Liver (tissue), 9 donors: ENCODE data around the gene CMTM1. TPM values are rescaled to one million over a fixed set of nuclear protein-coding genes. Genes with fewer than 3 reads are reported as not detected.

Experiments
- DNase-seq: peaks from one replicate; pipeline ENCODE4 v3.0.0-alpha.2; 2017; ENCODE audit warnings: low spot score
- H3K27ac ChIP-seq, 2 donors: one replicate each; pipeline ENCODE4 v1.7.0; 2013; ENCODE audit warnings: inconsistent platforms in 2 of 2, low read length in 2 of 2, control low read depth in 1 of 2, low read depth in 1 of 2, mild to moderate bottlenecking in 1 of 2
- H3K27me3 ChIP-seq, 4 donors: one replicate each; pipeline versions ENCODE4 v1.6.1 to v1.7.0; 2013; ENCODE audit warnings: low read length in 3 of 4, inconsistent platforms in 1 of 4, mild to moderate bottlenecking in 1 of 4, moderate library complexity in 1 of 4; ENCODE audit not compliant: control insufficient read depth in 4 of 4, insufficient read depth in 4 of 4
- H3K36me3 ChIP-seq, 4 donors: one replicate each; pipeline versions ENCODE4 v1.6.1 to v1.7.0; 2013; ENCODE audit warnings: low read length in 3 of 4, mild to moderate bottlenecking in 3 of 4, low read depth in 1 of 4, moderate library complexity in 1 of 4; ENCODE audit not compliant: control insufficient read depth in 4 of 4, insufficient read depth in 3 of 4
- H3K4me1 ChIP-seq, 4 donors: one replicate each; pipeline versions ENCODE4 v1.6.1 to v1.7.0; 2013; ENCODE audit warnings: low read length in 3 of 4, mild to moderate bottlenecking in 3 of 4, moderate library complexity in 1 of 4; ENCODE audit not compliant: control insufficient read depth in 4 of 4, insufficient read depth in 4 of 4
- H3K4me3 ChIP-seq, 3 donors: one replicate each; pipeline versions ENCODE4 v1.6.1 to v1.7.0; 2013; ENCODE audit warnings: low read length in 3 of 3, control low read depth in 1 of 3, low read depth in 1 of 3, mild to moderate bottlenecking in 1 of 3
- H3K9ac ChIP-seq, 2 donors: one replicate each; pipeline ENCODE4 v1.7.0; 2013; ENCODE audit warnings: low read length in 2 of 2, mild to moderate bottlenecking in 2 of 2, moderate library complexity in 2 of 2, control low read depth in 1 of 2, low read depth in 1 of 2
- H3K9me3 ChIP-seq, 4 donors: one replicate each; pipeline versions ENCODE4 v1.6.1 to v1.7.0; 2013; ENCODE audit warnings: low read length in 3 of 4; ENCODE audit not compliant: control insufficient read depth in 4 of 4
- ATF3 ChIP-seq: IDR thresholded peaks from 2 replicates; pipeline ENCODE4 v1.6.1; 2016; ENCODE audit warnings: antibody characterized with exemption
- CTCF ChIP-seq: fragments of 150-350 bp; IDR thresholded peaks from 2 replicates; pipeline ENCODE4 v1.5.1; 2017; ENCODE audit warnings: improper control_type of control experiment, low read depth, low read length; ENCODE audit not compliant: missing input control
- EGR1 ChIP-seq, 2 donors: IDR thresholded peaks; 2 replicates each; pipeline ENCODE4 v1.6.1; 2016 to 2018; ENCODE audit warnings: antibody characterized with exemption in 2 of 2, low read depth in 2 of 2
- FOXA1 ChIP-seq: IDR thresholded peaks from 2 replicates; pipeline ENCODE4 v1.6.1; 2016; ENCODE audit warnings: antibody characterized with exemption
- FOXA2 ChIP-seq: IDR thresholded peaks from 2 replicates; pipeline ENCODE4 v1.6.1; 2016; ENCODE audit warnings: antibody characterized with exemption
- GABPA ChIP-seq, 2 donors: IDR thresholded peaks in 1 of 2; conservative IDR thresholded peaks in 1 of 2; 2 replicates each; pipeline ENCODE4 v1.6.1; 2016; ENCODE audit warnings: antibody characterized with exemption in 2 of 2, mild to moderate bottlenecking in 1 of 2, moderate library complexity in 1 of 2
- HNF4A ChIP-seq, 2 donors: conservative IDR thresholded peaks; 2 replicates each; pipeline ENCODE4 v1.6.1; 2016; ENCODE audit warnings: antibody characterized with exemption in 2 of 2, mild to moderate bottlenecking in 2 of 2
- HNF4G ChIP-seq: IDR thresholded peaks from 2 replicates; pipeline ENCODE4 v1.6.1; 2016; ENCODE audit warnings: antibody characterized with exemption
- JUND ChIP-seq, 2 donors: IDR thresholded peaks; 2 replicates each; pipeline ENCODE4 v1.6.1; 2016; ENCODE audit warnings: antibody characterized with exemption in 2 of 2
- MAX ChIP-seq: IDR thresholded peaks from 2 replicates; pipeline ENCODE4 v1.6.1; 2016; ENCODE audit warnings: antibody characterized with exemption
- NR2F2 ChIP-seq: IDR thresholded peaks from 2 replicates; pipeline ENCODE4 v1.6.1; 2016; ENCODE audit warnings: antibody characterized with exemption
- RAD21 ChIP-seq, 2 donors: IDR thresholded peaks; 2 replicates each; pipeline ENCODE4 v1.6.1; 2016; ENCODE audit warnings: antibody characterized with exemption in 2 of 2, mild to moderate bottlenecking in 2 of 2
- RXRA ChIP-seq, 2 donors: IDR thresholded peaks; 2 replicates each; pipeline ENCODE4 v1.6.1; 2017 to 2018; ENCODE audit warnings: antibody characterized with exemption in 2 of 2, mild to moderate bottlenecking in 1 of 2
- SP1 ChIP-seq: IDR thresholded peaks from 2 replicates; pipeline ENCODE4 v1.6.1; 2018; ENCODE audit warnings: antibody characterized with exemption, mild to moderate bottlenecking
- TAF1 ChIP-seq: conservative IDR thresholded peaks from 2 replicates; pipeline ENCODE4 v1.6.1; 2016; ENCODE audit warnings: antibody characterized with exemption, mild to moderate bottlenecking
- YY1 ChIP-seq: IDR thresholded peaks from 2 replicates; pipeline ENCODE4 v1.6.1; 2016; ENCODE audit warnings: antibody characterized with exemption, mild to moderate bottlenecking
- WGBS: extraction: QIAGEN DNeasy Blood & Tissue Kit; methylation state at CpG from one replicate; pipeline ENCODE4 v1.1.7; 2013; 5-methylcytosine and 5-hydroxymethylcytosine counted together
- polyA plus RNA-seq, 2 donors: library from polyadenylated mRNA; stranded (reverse) in 1 of 2; unstranded in 1 of 2; fragments of 200-250 nt in 1 of 2; fragments of >200 nt in 1 of 2; fragmentation: Nextera tagmentation in 1 of 2; extraction: Ambion mirVana in 1 of 2; gene quantifications; one replicate each; pipeline versions ENCODE4 v1.2.1 to v1.2.3, GENCODE V29; 2013 to 2015
- total RNA-seq, 2 donors: library from RNA; depleted of rRNA; stranded (reverse); fragments of >200 nt; gene quantifications; one replicate each; pipeline ENCODE4 v1.2.3, GENCODE V29; 2014
- TF ChIP-seq, protein P1 (sequence below): IDR thresholded peaks from 2 replicates; pipeline ENCODE4 v1.6.1; 2016; ENCODE audit warnings: antibody characterized with exemption, mild to moderate bottlenecking
- TF ChIP-seq, protein P2 (sequence below): IDR thresholded peaks from 2 replicates; pipeline ENCODE4 v1.6.1; 2016; ENCODE audit warnings: antibody characterized with exemption
- donor health status: healthy.
- donor health status: healthy.
- donor health status: healthy.
- donor health status: healthy.
- donor health status: healthy.

Gene CMTM1
- total and polyA plus RNA-seq, 4 donors: 0.32 to 0.84 (median 0.49) TPM

DNA sequence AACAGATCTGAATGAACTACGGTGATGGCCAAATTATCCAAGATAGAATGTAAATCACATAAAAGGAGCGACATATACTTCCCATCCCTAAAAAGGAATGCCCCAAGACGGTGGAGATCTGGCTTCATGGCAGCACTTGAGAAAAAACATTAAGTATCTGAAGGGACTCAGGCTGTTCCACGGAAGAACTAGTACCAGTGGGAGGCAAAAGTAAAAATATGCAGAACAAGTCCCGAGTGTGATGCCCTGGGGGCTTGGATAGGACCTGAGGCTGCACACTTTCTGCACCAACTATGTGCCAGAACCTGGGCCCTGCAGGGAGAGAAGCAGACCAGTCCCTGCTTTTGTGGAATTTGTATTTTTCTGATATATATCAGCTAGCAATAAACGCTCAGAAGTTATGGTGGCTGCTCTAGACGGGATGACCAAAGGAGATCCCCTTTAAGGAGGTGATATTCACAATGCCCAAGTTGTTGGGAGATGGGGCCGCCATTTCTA, 14.4 kb upstream of the CMTM1 start:
- WGBS: 44% methylated on average over 8 of the region's 8 CpGs
- Histone ChIP-seq H3K4me3 (peak overlapping the region; percentile 57 to 96 (median 88)), H3K9me3 (no peaks in the 10 kb centered on the region), H3K27me3 (no peaks in the 10 kb centered on the region), H3K36me3 (no peaks in the 10 kb centered on the region), H3K4me1 (peaks cover 2 to 31% (median 22%) of the 10 kb centered on the region in 4 donors), H3K27ac (peak overlapping the region; percentile 92 to 97), H3K9ac (peak overlapping the region; percentile 76 to 85)
- DNase-seq: no peak
- TF ChIP-seq EGR1 (IDR thresholded peaks at IDR 0.05; ENCODE audit: low read depth in 2 of 2): no peak

DNA sequence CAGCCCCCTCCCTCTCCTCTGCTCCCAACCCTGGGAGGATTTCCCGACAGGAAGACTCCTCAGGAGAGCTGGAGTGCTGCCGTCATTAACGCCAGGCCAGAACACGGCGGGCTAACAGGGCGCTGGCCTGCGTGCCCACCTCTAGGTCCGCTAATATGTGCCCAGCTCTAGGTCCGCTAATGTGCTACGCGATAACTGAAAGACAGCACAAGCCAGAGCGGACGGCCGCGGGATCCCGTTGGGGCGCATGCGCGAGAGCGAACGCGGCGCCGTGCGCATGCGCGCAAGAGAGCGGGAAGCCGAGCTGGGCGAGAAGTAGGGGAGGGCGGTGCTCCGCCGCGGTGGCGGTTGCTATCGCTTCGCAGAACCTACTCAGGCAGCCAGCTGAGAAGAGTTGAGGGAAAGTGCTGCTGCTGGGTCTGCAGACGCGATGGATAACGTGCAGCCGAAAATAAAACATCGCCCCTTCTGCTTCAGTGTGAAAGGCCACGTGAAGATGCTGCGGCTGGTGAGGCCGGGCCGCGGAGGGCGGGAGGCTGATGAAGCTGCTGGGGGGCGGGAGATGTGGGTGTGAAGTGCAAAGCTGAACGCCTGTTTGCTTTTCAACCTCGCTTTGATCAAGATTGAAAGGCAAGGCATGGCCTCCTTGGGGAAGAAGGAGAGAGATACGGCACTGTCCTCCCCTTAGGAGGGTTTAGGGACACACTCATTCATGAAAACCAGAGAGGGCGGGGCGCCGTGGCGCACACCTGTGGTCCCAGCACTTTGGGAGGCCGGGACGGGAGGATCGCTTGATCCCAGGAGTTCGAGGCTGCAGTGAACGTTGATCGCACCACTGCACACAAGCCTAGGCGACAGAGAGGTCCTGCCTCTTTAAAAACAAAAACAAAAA, 13.7 kb upstream of the CMTM1 start, which contains the start of gene CKLF:
Gene CKLF, plus strand, starts transcription at position 291 of the 892 bp plus-strand sequence. Its CDS starts 140 bp downstream, at position 431.
- Histone ChIP-seq H3K9ac (peak within 1 kb of the TSS; percentile 76 to 85), H3K4me3 (peak within 1 kb of the TSS; percentile 57 to 96 (median 88)), H3K27me3 (no peaks in the 10 kb centered on the region), H3K4me1 (peaks cover 2 to 31% (median 22%) of the 10 kb centered on the region in 4 donors), H3K27ac (peak within 1 kb of the TSS; percentile 92 to 97), H3K36me3 (no peaks in the 10 kb centered on the region), H3K9me3 (no peaks in the 10 kb centered on the region)
- peak; percentile 91 for DNase-seq
- TF ChIP-seq RXRA (IDR thresholded peaks at IDR 0.05): no peak
- TF ChIP-seq HNF4G: no peak
- peak; percentile 92 for TF ChIP-seq MAX
- TF ChIP-seq SP1: no peak
- no peak for TF ChIP-seq ATF3
- no peak for TF ChIP-seq CTCF
- no peak for TF ChIP-seq NR2F2
- TF ChIP-seq GABPA (IDR thresholded peaks at IDR 0.05 in 1 of 2, conservative IDR thresholded peaks at IDR 0.05 in 1 of 2): no peak
- no peak for TF ChIP-seq JUND (IDR thresholded peaks at IDR 0.05)
- no peak for TF ChIP-seq FOXA2
- TF ChIP-seq HNF4A (conservative IDR thresholded peaks at IDR 0.05): no peak
- peak; percentile 82 for TF ChIP-seq YY1
- TF ChIP-seq, protein P1, sequence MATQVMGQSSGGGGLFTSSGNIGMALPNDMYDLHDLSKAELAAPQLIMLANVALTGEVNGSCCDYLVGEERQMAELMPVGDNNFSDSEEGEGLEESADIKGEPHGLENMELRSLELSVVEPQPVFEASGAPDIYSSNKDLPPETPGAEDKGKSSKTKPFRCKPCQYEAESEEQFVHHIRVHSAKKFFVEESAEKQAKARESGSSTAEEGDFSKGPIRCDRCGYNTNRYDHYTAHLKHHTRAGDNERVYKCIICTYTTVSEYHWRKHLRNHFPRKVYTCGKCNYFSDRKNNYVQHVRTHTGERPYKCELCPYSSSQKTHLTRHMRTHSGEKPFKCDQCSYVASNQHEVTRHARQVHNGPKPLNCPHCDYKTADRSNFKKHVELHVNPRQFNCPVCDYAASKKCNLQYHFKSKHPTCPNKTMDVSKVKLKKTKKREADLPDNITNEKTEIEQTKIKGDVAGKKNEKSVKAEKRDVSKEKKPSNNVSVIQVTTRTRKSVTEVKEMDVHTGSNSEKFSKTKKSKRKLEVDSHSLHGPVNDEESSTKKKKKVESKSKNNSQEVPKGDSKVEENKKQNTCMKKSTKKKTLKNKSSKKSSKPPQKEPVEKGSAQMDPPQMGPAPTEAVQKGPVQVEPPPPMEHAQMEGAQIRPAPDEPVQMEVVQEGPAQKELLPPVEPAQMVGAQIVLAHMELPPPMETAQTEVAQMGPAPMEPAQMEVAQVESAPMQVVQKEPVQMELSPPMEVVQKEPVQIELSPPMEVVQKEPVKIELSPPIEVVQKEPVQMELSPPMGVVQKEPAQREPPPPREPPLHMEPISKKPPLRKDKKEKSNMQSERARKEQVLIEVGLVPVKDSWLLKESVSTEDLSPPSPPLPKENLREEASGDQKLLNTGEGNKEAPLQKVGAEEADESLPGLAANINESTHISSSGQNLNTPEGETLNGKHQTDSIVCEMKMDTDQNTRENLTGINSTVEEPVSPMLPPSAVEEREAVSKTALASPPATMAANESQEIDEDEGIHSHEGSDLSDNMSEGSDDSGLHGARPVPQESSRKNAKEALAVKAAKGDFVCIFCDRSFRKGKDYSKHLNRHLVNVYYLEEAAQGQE: peak; percentile 74
- TF ChIP-seq, protein P2, sequence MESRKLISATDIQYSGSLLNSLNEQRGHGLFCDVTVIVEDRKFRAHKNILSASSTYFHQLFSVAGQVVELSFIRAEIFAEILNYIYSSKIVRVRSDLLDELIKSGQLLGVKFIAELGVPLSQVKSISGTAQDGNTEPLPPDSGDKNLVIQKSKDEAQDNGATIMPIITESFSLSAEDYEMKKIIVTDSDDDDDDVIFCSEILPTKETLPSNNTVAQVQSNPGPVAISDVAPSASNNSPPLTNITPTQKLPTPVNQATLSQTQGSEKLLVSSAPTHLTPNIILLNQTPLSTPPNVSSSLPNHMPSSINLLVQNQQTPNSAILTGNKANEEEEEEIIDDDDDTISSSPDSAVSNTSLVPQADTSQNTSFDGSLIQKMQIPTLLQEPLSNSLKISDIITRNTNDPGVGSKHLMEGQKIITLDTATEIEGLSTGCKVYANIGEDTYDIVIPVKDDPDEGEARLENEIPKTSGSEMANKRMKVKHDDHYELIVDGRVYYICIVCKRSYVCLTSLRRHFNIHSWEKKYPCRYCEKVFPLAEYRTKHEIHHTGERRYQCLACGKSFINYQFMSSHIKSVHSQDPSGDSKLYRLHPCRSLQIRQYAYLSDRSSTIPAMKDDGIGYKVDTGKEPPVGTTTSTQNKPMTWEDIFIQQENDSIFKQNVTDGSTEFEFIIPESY: peak; percentile 97
- no peak for TF ChIP-seq EGR1 (IDR thresholded peaks at IDR 0.05; ENCODE audit: low read depth in 2 of 2)
- peak in 1 of 2 donors; percentile 32 for TF ChIP-seq RAD21 (IDR thresholded peaks at IDR 0.05)
- peak; percentile 60 for TF ChIP-seq TAF1
- no peak for TF ChIP-seq FOXA1
- 9% methylated on average over 63 of the region's 63 CpGs for WGBS
